HepG2 (cell line): ENCODE results near the gene LSM10. TPM values are rescaled to one million over a fixed set of nuclear protein-coding genes. Genes with fewer than 3 reads are reported as not detected.

Experiments used
- ATF1 ChIP-seq: IDR thresholded peaks from 2 replicates; pipeline ENCODE4 v1.6.1; 2016; ENCODE audit warnings: mild to moderate bottlenecking, control low read depth
- ETV5 ChIP-seq: IDR thresholded peaks from 2 replicates; pipeline ENCODE4 v1.6.1; 2018; ENCODE audit warnings: missing biosample characterization, missing genetic modification reagents, inconsistent platforms, borderline replicate concordance
- GABPB1 ChIP-seq: IDR thresholded peaks from 2 replicates; pipeline ENCODE4 v1.6.1; 2016; ENCODE audit warnings: mild to moderate bottlenecking, missing genetic modification reagents, moderate library complexity, missing compliant biosample characterization
- HBP1 ChIP-seq: IDR thresholded peaks from 2 replicates; pipeline ENCODE4 v1.6.1; 2016; ENCODE audit warnings: low read depth, control low read depth
- HCFC1 ChIP-seq: fragments of 150-350 bp; IDR thresholded peaks from 2 replicates; pipeline ENCODE4 v1.6.1; 2014; ENCODE audit warnings: low read depth, low read length
- HNF4A ChIP-seq: sonication (generic); formaldehyde crosslinking; IDR thresholded peaks from 2 replicates; pipeline ENCODE4 v1.4.0; 2020; ENCODE audit warnings: missing genetic modification reagents
- IKZF4 ChIP-seq: sonication (generic); formaldehyde crosslinking; IDR thresholded peaks from 2 replicates; pipeline ENCODE4 v1.5.1; 2020; ENCODE audit warnings: borderline replicate concordance, mild to moderate bottlenecking, low read depth, missing genetic modification reagents; ENCODE audit errors: not compliant biosample characterization
- NFYC ChIP-seq: IDR thresholded peaks from 2 replicates; pipeline ENCODE4 v1.6.1; 2016; ENCODE audit warnings: missing genetic modification reagents, missing compliant biosample characterization
- NONO ChIP-seq, 2 experiments: fragments of 450-650 bp in 1 of 2; sonication (generic) in 1 of 2; formaldehyde crosslinking in 1 of 2; IDR thresholded peaks in 1 of 2; conservative IDR thresholded peaks in 1 of 2; 2 replicates each; pipeline versions ENCODE4 v1.6.1 to v1.8.0; 2017 to 2022; ENCODE audit warnings: mild to moderate bottlenecking in 1 of 2, missing genetic modification reagents in 1 of 2, moderate library complexity in 1 of 2
- SMYD3 ChIP-seq: sonication (generic); formaldehyde crosslinking; IDR thresholded peaks from 2 replicates; pipeline ENCODE4 v1.8.1; 2023; ENCODE audit warnings: mild to moderate bottlenecking, missing genetic modification reagents
- SP1 ChIP-seq, 2 experiments: fragments of 450-650 bp in 1 of 2; sonication (generic) in 1 of 2; formaldehyde crosslinking in 1 of 2; IDR thresholded peaks; 2 replicates each; pipeline versions ENCODE4 v1.4.0 to v1.6.1; 2016 to 2020; ENCODE audit warnings: missing genetic modification reagents in 1 of 2
- SP4 ChIP-seq: sonication (generic); formaldehyde crosslinking; IDR thresholded peaks from 2 replicates; pipeline ENCODE4 v1.8.1; 2023; ENCODE audit warnings: mild to moderate bottlenecking, missing genetic modification reagents
- SP5 ChIP-seq: IDR thresholded peaks from 2 replicates; pipeline ENCODE4 v1.6.1; 2016; ENCODE audit warnings: low read depth, borderline replicate concordance
- TSC22D2 ChIP-seq: sonication (generic); formaldehyde crosslinking; IDR thresholded peaks from 2 replicates; pipeline ENCODE4 v1.5.1; 2020; ENCODE audit warnings: missing genetic modification reagents, mild to moderate bottlenecking, borderline replicate concordance
- ZEB1 ChIP-seq: IDR thresholded peaks from 2 replicates; pipeline ENCODE4 v1.6.1; 2012; ENCODE audit warnings: mild to moderate bottlenecking, low read depth, inconsistent platforms; ENCODE audit not compliant: insufficient replicate concordance
- ZFP91 ChIP-seq: sonication (generic); formaldehyde crosslinking; IDR thresholded peaks from 2 replicates; pipeline ENCODE4 v1.9.0; 2022; ENCODE audit warnings: missing genetic modification reagents, mild to moderate bottlenecking, borderline replicate concordance
- ZNF343 ChIP-seq: sonication (generic); formaldehyde crosslinking; IDR thresholded peaks from 2 replicates; pipeline ENCODE4 v1.4.0; 2020; ENCODE audit warnings: mild to moderate bottlenecking, missing genetic modification reagents
- ZNF350 ChIP-seq: sonication (generic); formaldehyde crosslinking; IDR thresholded peaks from 2 replicates; pipeline ENCODE4 v1.4.0; 2020; ENCODE audit warnings: mild to moderate bottlenecking, low read depth, missing genetic modification reagents, borderline replicate concordance
- ZNF382 ChIP-seq: sonication (generic); formaldehyde crosslinking; IDR thresholded peaks from 2 replicates; pipeline ENCODE4 v1.5.0; 2020; ENCODE audit warnings: missing genetic modification reagents, mild to moderate bottlenecking, borderline replicate concordance
- ZNF547 ChIP-seq: sonication (generic); formaldehyde crosslinking; IDR thresholded peaks from 2 replicates; pipeline ENCODE4 v1.5.1; 2020; ENCODE audit warnings: mild to moderate bottlenecking, missing genetic modification reagents
- ZNF598 ChIP-seq: sonication (generic); formaldehyde crosslinking; IDR thresholded peaks from 2 replicates; pipeline ENCODE4 v1.5.1; 2020; ENCODE audit warnings: mild to moderate bottlenecking, missing genetic modification reagents, borderline replicate concordance
- ZNF607 ChIP-seq: sonication (generic); formaldehyde crosslinking; IDR thresholded peaks from 2 replicates; pipeline ENCODE4 v1.5.1; 2020; ENCODE audit warnings: missing genetic modification reagents, mild to moderate bottlenecking, borderline replicate concordance
- ZNF614 ChIP-seq: IDR thresholded peaks from 2 replicates; pipeline ENCODE4 v1.6.1; 2018; ENCODE audit warnings: missing biosample characterization, missing genetic modification reagents, inconsistent platforms, borderline replicate concordance
- ZNF766 ChIP-seq: sonication (generic); formaldehyde crosslinking; IDR thresholded peaks from 2 replicates; pipeline ENCODE4 v1.5.0; 2020; ENCODE audit warnings: missing genetic modification reagents, borderline replicate concordance
- ZNF883 ChIP-seq: sonication (generic); formaldehyde crosslinking; IDR thresholded peaks from 2 replicates; pipeline ENCODE4 v1.5.1; 2020; ENCODE audit warnings: mild to moderate bottlenecking, missing genetic modification reagents; ENCODE audit errors: not compliant biosample characterization
- ZSCAN22 ChIP-seq: sonication (generic); formaldehyde crosslinking; IDR thresholded peaks from 2 replicates; pipeline ENCODE4 v1.4.0; 2020; ENCODE audit warnings: mild to moderate bottlenecking, missing genetic modification reagents
- polyA plus RNA-seq, 8 experiments: library from polyadenylated mRNA; depleted of rRNA in 3 of 8; stranded (reverse) in 7 of 8; unstranded in 1 of 8; fragments of >200 nt; fragmentation: Illumina TruSeq in 4 of 8; extraction: Trizol in 4 of 8; gene quantifications; 2 replicates each; pipeline versions ENCODE4 v1.2.1 to v1.2.3, GENCODE V29; 2011 to 2016; ENCODE audit warnings: low read depth in 4 of 8, missing spikeins in 1 of 8, mixed read lengths in 1 of 8; ENCODE audit not compliant: insufficient read depth in 1 of 8
- total RNA-seq, 5 experiments: library from RNA; depleted of rRNA; stranded (reverse); fragments of >200 nt; fragmentation: Illumina TruSeq; extraction: Trizol; gene quantifications; 2 replicates each; pipeline ENCODE4 v1.2.3, GENCODE V29; 2016; ENCODE audit warnings: low read depth in 1 of 5

Gene LSM10
- total and polyA plus RNA-seq, 2 of the 13 experiments (the other 11 are each of a cell fraction or from before 2014, with no cell fraction given), result 14.0 to 52.0 TPM

DNA sequence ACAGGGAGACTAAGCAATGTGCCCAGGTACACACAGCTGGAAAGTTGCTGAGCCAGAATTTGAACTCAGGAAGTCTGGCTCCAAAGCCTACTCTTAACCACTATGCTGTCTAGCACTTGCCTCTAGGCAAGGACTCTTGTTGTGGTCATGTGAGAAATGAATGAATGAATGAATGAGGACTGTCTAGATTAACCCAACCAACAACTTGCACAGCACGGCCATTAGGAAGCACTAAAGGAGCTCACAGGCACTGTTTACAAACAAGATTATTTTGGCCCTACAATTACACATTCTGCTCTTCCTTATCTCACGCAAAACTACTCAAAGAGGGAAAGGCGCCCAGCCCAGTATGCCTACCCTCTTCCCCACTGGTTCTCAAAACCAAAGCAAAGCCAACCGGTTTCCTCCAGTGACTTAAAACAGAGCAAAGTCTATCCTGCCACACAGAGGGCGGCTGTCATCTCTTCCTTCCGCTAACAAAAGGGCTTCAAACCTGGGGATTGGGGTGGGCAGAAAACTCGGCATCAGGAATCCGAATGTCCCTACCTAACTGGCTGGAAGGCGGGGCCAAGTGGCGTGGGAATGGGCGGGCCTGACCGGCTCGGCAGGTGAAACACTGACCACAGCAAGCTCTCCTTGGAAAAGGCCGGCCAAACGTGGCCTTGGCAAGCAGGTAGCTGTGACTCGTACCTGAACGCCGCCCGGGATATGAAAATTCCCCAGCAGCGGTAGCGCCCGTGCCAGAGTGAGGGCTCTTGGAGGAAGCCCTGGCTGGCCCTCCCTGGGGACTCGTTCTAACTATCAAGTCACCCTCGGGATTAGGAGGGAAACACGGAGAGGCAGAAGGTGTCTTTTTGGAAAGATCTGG is 12.9 kb downstream of the LSM10 start (continued):
- TF ChIP-seq ZEB1 (peak; percentile 88), SP4 (CRISPR knock-in tag) (peak; percentile 43; the same call in 1 of the 2 replicates), ZNF343 (no peak), ZNF547 (CRISPR knock-in tag) (no peak), HCFC1 (no peak), ZNF382 (CRISPR knock-in tag) (no peak), HBP1 (CRISPR knock-in tag) (peak; percentile 76; the same call in 1 of the 2 replicates), GABPB1 (CRISPR knock-in tag) (peak; percentile 52; the same call in 1 of the 2 replicates), HNF4A (CRISPR knock-in tag) (peak; percentile 82), SP5 (CRISPR knock-in tag) (peak; percentile 71; the same call in 1 of the 2 replicates), ZNF598 (CRISPR knock-in tag) (peak; percentile 52; the same call in 1 of the 2 replicates), ZNF350 (CRISPR knock-in tag) (no peak; the same call in 1 of the 2 replicates), ZFP91 (CRISPR knock-in tag) (0 out of 2 replicates have a peak, but pooled peaks have one; percentile 14), ZNF766 (CRISPR knock-in tag) (peak; percentile 40; the same call in 1 of the 2 replicates), ZNF614 (0 out of 2 replicates have a peak, but pooled peaks have one; percentile 51), IKZF4 (CRISPR knock-in tag) (no peak), SMYD3 (CRISPR knock-in tag) (peak; percentile 37; the same call in 1 of the 2 replicates), ZNF607 (CRISPR knock-in tag) (0 out of 2 replicates have a peak, but pooled peaks have one; percentile 42), TSC22D2 (no peak), SP1 (IDR thresholded peaks at IDR 0.05) (no peak), SP1 (CRISPR knock-in tag; IDR thresholded peaks at IDR 0.05) (peak; percentile 58; the same call in 1 of the 2 replicates), NONO (IDR thresholded peaks at IDR 0.05) (no peak), NONO (CRISPR knock-in tag; conservative IDR thresholded peaks at IDR 0.05) (no peak), NFYC (peak; percentile 53; the same call in 1 of the 2 replicates), ZNF883 (CRISPR knock-in tag) (peak; percentile 43), ATF1 (peak; percentile 41; the same call in 1 of the 2 replicates), ETV5 (CRISPR knock-in tag) (peak; percentile 83; the same call in 1 of the 2 replicates), ZSCAN22 (CRISPR knock-in tag) (peak; percentile 87)
